Bronchial epithelial cell (primary cell): Measurements from ENCODE around the gene ATE1. TPM values are rescaled to one million over a fixed set of nuclear protein-coding genes. Genes with fewer than 3 reads are reported as not detected.
A peak's percentile ranks its signal among the peaks of the same experiment; 100 is the strongest.

Source experiments
- DNase-seq: peaks from one replicate; pipeline ENCODE4 v3.0.0-alpha.2; 2010; ENCODE audit warnings: low read depth
- FAIRE-seq: peaks from 2 replicates; lab custom pipeline; 2011; peaks lifted over from hg19 to GRCh38; lab: Jason Lieb, UNC
- H3K27me3 ChIP-seq: 2 replicates; pipeline ENCODE4 v1.5.1; 2011; ENCODE audit warnings: low read length; ENCODE audit not compliant: control insufficient read depth, insufficient read depth
- H3K36me3 ChIP-seq: 2 replicates; pipeline ENCODE4 v1.5.1; 2011; ENCODE audit warnings: low read length; ENCODE audit not compliant: control insufficient read depth, insufficient read depth
- H3K4me3 ChIP-seq: 2 replicates; pipeline ENCODE4 v1.5.1; 2011; ENCODE audit warnings: mild to moderate bottlenecking, low read depth, low read length, control low read depth
- total RNA-seq: library from RNA; depleted of rRNA; stranded (reverse); fragments of >200 nt; gene quantifications from 2 replicates; pipeline ENCODE4 v1.2.1, GENCODE V29; 2014
- TF ChIP-seq, protein P1 (sequence below): IDR thresholded peaks from 2 replicates; pipeline ENCODE4 v1.5.1; 2011; ENCODE audit warnings: mild to moderate bottlenecking, moderate library complexity, low read length, control low read depth, inconsistent platforms; ENCODE audit not compliant: insufficient read depth, severe bottlenecking

Gene ATE1
- total RNA-seq, 1 donor from 2014 or later = 17.9 TPM

DNA sequence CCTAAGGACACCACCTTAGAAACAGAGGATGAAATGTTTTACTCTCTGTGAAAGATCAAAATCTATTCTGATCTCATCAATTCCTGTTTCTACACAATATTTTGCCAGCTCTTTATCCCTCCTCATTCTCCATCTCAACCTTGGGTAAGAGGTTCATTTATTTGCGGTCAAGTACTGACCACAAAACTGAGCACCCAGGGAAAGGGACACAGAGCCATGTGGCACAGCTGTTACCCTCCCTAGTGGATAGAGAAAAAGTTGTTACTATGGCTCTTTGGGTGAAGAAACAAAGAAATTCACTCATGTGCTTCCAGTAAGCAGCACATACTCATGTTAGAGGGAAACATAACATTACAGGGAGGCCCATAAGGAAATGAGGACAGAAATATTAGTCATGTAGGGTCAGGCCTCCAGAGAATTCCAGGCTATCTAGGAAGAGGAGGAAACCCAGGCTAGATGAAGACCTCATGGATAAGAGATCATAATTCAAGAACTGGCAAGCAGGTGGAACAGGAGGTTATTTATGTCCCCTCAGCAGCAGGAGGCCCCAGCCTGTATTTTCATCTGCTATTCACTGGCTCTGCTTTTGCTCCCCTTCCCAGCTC is 114.5 kb downstream of the ATE1 start:
- Histone ChIP-seq H3K36me3 (no peaks in the 10 kb centered on the region), H3K27me3 (no peaks in the 10 kb centered on the region), H3K4me3 (no peak overlapping the region)
- TF ChIP-seq, protein P1, sequence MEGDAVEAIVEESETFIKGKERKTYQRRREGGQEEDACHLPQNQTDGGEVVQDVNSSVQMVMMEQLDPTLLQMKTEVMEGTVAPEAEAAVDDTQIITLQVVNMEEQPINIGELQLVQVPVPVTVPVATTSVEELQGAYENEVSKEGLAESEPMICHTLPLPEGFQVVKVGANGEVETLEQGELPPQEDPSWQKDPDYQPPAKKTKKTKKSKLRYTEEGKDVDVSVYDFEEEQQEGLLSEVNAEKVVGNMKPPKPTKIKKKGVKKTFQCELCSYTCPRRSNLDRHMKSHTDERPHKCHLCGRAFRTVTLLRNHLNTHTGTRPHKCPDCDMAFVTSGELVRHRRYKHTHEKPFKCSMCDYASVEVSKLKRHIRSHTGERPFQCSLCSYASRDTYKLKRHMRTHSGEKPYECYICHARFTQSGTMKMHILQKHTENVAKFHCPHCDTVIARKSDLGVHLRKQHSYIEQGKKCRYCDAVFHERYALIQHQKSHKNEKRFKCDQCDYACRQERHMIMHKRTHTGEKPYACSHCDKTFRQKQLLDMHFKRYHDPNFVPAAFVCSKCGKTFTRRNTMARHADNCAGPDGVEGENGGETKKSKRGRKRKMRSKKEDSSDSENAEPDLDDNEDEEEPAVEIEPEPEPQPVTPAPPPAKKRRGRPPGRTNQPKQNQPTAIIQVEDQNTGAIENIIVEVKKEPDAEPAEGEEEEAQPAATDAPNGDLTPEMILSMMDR = no peak
- FAIRE-seq (no peak), DNase-seq (no peak)

DNA sequence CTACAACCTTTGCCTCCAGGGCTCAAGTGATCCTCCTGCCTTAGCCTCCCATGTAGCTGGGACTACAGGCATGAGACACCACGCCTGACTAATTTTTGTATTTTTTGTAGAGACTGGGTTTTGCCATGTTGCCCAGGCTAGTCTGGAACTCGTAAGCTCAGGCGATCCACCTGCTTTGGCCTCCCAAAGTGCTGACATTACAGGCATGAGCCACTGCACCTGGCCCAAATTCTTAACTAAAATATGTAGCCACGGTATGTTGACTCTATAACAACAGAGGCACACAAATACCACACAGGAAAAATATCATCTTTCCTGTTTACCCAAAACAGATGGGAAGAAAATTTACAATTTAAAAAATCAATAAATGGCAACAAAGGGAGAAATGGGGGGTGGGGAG is 115.8 kb downstream of the ATE1 start:
- no peaks in the 10 kb centered on the region for H3K36me3 ChIP-seq
- FAIRE-seq (no peak), DNase-seq (no peak)
- H3K4me3 ChIP-seq = no peak overlapping the region
- H3K27me3 ChIP-seq = no peaks in the 10 kb centered on the region
- TF ChIP-seq, protein P1 = no peak

DNA sequence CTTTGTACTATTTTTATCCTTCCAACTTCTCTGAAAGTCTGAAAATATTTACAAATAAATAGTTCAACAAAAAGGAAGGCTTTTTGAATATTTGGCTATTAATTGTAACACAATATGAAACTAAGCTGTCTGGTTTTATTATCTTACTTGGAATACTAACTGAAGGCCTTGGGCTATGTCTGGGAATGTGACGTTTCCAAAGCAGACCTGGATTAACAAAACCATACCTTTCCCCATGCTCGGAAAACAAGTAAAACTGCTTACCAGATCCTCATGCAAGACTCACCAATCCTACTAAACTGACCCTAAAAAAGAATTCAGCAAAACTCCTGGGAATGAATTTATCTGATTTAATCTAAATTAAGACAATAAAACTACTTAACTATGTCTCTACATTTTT is 116.4 kb downstream of the ATE1 start:
- TF ChIP-seq, protein P1 = no peak
- Histone ChIP-seq H3K36me3 (no peaks in the 10 kb centered on the region), H3K4me3 (no peak overlapping the region), H3K27me3 (no peaks in the 10 kb centered on the region)
- no peak for FAIRE-seq
- no peak for DNase-seq

DNA sequence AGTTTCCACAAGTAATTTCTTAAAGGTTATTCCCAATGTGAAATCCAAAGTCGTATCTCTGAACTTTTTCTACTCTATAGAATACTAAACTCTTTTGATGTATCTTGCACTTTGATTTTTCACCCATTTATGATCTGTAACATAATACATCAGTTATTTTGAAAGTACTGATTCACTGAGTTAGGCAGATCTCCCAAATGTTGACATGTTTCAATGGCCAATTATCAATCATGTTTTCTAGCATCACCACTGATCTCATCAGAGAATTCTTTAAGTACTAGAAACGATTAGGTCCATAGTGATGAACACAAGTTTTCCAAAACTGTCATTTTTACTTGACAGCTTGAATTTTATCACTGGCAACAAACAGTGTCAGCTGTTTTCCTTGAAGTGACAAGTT is 119.0 kb downstream of the ATE1 start:
- H3K27me3 ChIP-seq = no peaks in the 10 kb centered on the region
- H3K36me3 ChIP-seq = no peaks in the 10 kb centered on the region
- no peak for DNase-seq
- TF ChIP-seq, protein P1 = no peak
- FAIRE-seq = no peak
- no peak overlapping the region for H3K4me3 ChIP-seq

DNA sequence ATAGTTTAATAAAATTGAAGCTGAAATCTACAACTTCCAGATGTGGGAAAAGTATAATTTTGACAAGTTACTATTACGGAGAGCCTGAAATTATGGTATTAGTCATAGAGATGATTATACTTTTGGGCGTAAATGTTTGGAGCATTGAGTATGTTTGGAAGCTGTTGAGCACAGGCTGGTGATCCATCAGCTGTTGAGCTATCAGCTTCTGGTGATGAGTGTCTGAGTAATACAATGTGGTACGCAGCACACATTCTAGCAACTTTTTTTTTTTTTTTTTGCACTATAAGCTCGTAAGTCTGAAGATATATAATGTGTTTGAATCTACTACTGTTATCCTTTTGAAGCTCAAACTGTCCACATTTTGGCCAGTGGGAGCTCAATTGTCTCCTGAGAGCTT is 123.4 kb downstream of the ATE1 start:
- FAIRE-seq (no peak), DNase-seq (peak; percentile 63)
- no peak overlapping the region for H3K4me3 ChIP-seq
- H3K27me3 ChIP-seq = no peaks in the 10 kb centered on the region
- H3K36me3 ChIP-seq = no peaks in the 10 kb centered on the region
- TF ChIP-seq, protein P1 = no peak

DNA sequence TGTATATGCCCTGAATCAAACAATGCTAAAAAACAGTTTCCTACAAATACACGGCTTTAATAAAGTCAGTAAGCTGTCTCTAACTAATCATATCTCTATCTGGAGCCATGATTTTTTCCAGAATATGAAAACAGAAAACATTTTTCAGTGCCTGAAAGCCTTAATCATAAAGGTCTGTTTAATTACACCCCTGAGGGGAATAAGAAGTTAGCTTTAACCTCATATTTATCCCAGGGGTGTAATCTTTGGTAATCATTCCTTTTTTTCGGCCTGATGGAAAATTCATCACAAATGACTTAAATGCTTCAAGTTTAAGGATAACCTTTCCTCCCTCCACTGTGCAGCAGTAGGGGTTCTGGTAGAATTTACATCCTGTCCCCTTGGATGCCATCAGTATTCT is 124.2 kb downstream of the ATE1 start:
- TF ChIP-seq, protein P1 = no peak
- Histone ChIP-seq H3K27me3 (no peaks in the 10 kb centered on the region), H3K4me3 (no peak overlapping the region), H3K36me3 (no peaks in the 10 kb centered on the region)
- no peak for FAIRE-seq
- no peak for DNase-seq
